OCI-LY1 (cell line): Measurements from ENCODE around the gene CSTF1.

Experiments used
- CTCF ChIP-seq: fragments of 200-600 bp; sonication (generic), shearing (Covaris generic); IDR thresholded peaks from 2 replicates; pipeline ENCODE4 v1.5.1; 2017; ENCODE audit warnings: mild to moderate bottlenecking, antibody characterized with exemption, low read length, moderate library complexity, mixed read lengths
- EZH2 ChIP-seq: fragments of 200-600 bp; sonication (generic), shearing (Covaris generic); IDR thresholded peaks from 2 replicates; pipeline ENCODE4 v1.8.0; 2017; ENCODE audit warnings: borderline replicate concordance, mixed run types, mild to moderate bottlenecking, antibody characterized with exemption, low read length, moderate library complexity, mixed read lengths

GRCh38 chr20:56429502-56429901 lies 37.1 kb downstream of the CSTF1 start:
- TF ChIP-seq CTCF: no peak
- no peak for TF ChIP-seq EZH2
